SK-N-SH treated with all-trans-retinoic acid at 6 μM for 48 hours (cell line): ENCODE measurements around the gene FMN1.

Experiments used
- BACH2 ChIP-seq: fragments of 250-450 bp; sonication (Bioruptor Pico); IDR thresholded peaks from 2 replicates; pipeline ENCODE4 v1.9.0; 2021; ENCODE audit warnings: mild to moderate bottlenecking, borderline replicate concordance
- CSDC2 ChIP-seq: fragments of 250-450 bp; sonication (Bioruptor Pico); IDR thresholded peaks from 2 replicates; pipeline ENCODE4 v1.5.0; 2020; ENCODE audit warnings: mild to moderate bottlenecking, moderate library complexity
- OSR1 ChIP-seq: fragments of 250-450 bp; sonication (Bioruptor Pico); IDR thresholded peaks from 2 replicates; pipeline ENCODE4 v1.8.0; 2022; ENCODE audit warnings: moderate library complexity, mild to moderate bottlenecking, inconsistent platforms
- ZFP3 ChIP-seq: fragments of 250-450 bp; sonication (Bioruptor Pico); IDR thresholded peaks from 2 replicates; pipeline ENCODE4 v1.5.0; 2020; ENCODE audit warnings: mild to moderate bottlenecking, moderate library complexity
- ZNF565 ChIP-seq: fragments of 450-650 bp; formaldehyde crosslinking; conservative IDR thresholded peaks from 2 replicates; pipeline ENCODE4 v1.5.0; 2020; ENCODE audit warnings: low read depth, mild to moderate bottlenecking, moderate library complexity
- ZNF8 ChIP-seq: fragments of 450-650 bp; formaldehyde crosslinking; IDR thresholded peaks from 2 replicates; pipeline ENCODE4 v1.5.0; 2020; ENCODE audit warnings: mild to moderate bottlenecking, moderate library complexity

DNA sequence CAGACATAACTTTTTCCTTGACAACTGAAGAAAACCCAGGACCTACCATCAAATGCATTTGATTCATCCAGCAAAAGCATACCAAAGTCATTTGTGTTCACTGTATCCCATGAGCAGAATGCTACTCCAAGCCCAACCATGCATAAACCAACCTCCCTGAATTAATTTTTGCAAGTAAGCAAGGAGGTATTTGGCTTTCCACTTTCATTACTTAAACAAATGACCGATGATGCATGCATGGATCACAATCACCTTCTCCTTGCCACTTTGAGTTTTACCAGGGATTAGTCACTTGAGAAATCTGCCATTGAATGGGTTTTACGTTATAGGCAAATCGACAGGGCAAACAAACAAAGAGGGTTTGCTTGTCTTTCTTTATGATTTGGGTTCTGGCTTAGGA is 214.8 kb downstream of the FMN1 start:
- no peak for TF ChIP-seq ZNF8 (CRISPR knock-in tag)
- TF ChIP-seq ZNF565 (CRISPR knock-in tag), result no peak
- no peak for TF ChIP-seq CSDC2 (CRISPR knock-in tag)
- TF ChIP-seq ZFP3 (CRISPR knock-in tag), result no peak
- no peak for TF ChIP-seq BACH2 (CRISPR knock-in tag)
- no peak for TF ChIP-seq OSR1 (CRISPR knock-in tag)
